Tibial nerve (tissue), 4 donors: Measurements from ENCODE around the gene NSRP1. TPM values are rescaled to one million over a fixed set of nuclear protein-coding genes. Genes with fewer than 3 reads are reported as not detected.
A peak's percentile ranks its signal among the peaks of the same experiment; 100 is the strongest.

Source experiments
- DNase-seq, 2 donors: peaks; one replicate each; pipeline ENCODE4 v3.0.0-alpha.2; 2019; ENCODE audit warnings: low spot score in 2 of 2
- H3K27ac ChIP-seq, 4 donors: fragments of 200-600 bp; sonication (generic) in 3 of 4; one replicate each; pipeline ENCODE4 v1.5.1; 2017 to 2019; ENCODE audit warnings: mild to moderate bottlenecking in 1 of 4
- H3K27me3 ChIP-seq, 2 donors: fragments of 200-600 bp; sonication (generic) in 1 of 2; one replicate each; pipeline versions ENCODE4 v1.5.1 to v1.6.0; 2017 to 2019
- H3K36me3 ChIP-seq, 3 donors: fragments of 200-600 bp; sonication (generic); one replicate each; pipeline ENCODE4 v1.5.1; 2018 to 2019
- H3K4me1 ChIP-seq, 4 donors: fragments of 200-600 bp; sonication (generic) in 3 of 4; one replicate each; pipeline ENCODE4 v1.5.1; 2017 to 2019
- H3K4me3 ChIP-seq, 4 donors: fragments of 200-600 bp; sonication (generic) in 3 of 4; one replicate each; pipeline ENCODE4 v1.5.1; 2017 to 2019; ENCODE audit warnings: mild to moderate bottlenecking in 1 of 4, moderate library complexity in 1 of 4
- H3K9me3 ChIP-seq, 4 donors: fragments of 200-600 bp; sonication (generic) in 3 of 4; one replicate each; pipeline ENCODE4 v1.5.1; 2017 to 2019
- CTCF ChIP-seq, 5 experiments: fragments of 200-600 bp in 3 of 5; fragments of 450-650 bp in 2 of 5; sonication (generic) in 3 of 5; IDR thresholded peaks; one replicate each; pipeline ENCODE4 v1.5.1; 2016 to 2019; ENCODE audit warnings: antibody characterized with exemption in 5 of 5, mild to moderate bottlenecking in 3 of 5, moderate library complexity in 2 of 5
- EP300 ChIP-seq, 2 donors: sonication (generic); formaldehyde crosslinking; IDR thresholded peaks; one replicate each; pipeline ENCODE4 v1.6.1; 2017; ENCODE audit warnings: antibody characterized with exemption in 2 of 2, mild to moderate bottlenecking in 1 of 2
- POLR2A ChIP-seq, 2 donors: fragments of 450-650 bp; IDR thresholded peaks; one replicate each; pipeline ENCODE4 v1.6.1; 2017; ENCODE audit warnings: antibody characterized with exemption in 2 of 2, mild to moderate bottlenecking in 2 of 2, moderate library complexity in 2 of 2
- WGBS, 2 donors: methylation state at CpG; one replicate each; pipeline ENCODE4 v1.1.5; 2018; 5-methylcytosine and 5-hydroxymethylcytosine counted together
- small RNA-seq: library from RNA; depleted of rRNA; stranded (forward); fragments of <200 nt; gene quantifications from one replicate; pipeline ENCODE3, GENCODE V24; 2016
- total RNA-seq, 4 donors: library from RNA; depleted of rRNA; stranded (reverse); fragments of >200 nt; gene quantifications; one replicate each; pipeline ENCODE4 v1.1.0, GENCODE V29; 2016

NSRP1 gene
- total RNA-seq, 4 donors from 2014 or later = 23.3 to 55.5 (median 34.4) TPM

GRCh38 chr17:30234964-30235363 is 118.3 kb downstream of the NSRP1 start:
- H3K36me3 ChIP-seq = no peaks in the 10 kb centered on the region
- H3K4me1 ChIP-seq = peaks cover 0 to 41% (median 28%) of the 10 kb centered on the region in 4 donors
- DNase-seq = no peak
- 26 to 42% methylated on average over 12 of the region's 12 CpGs for WGBS, 2 donors
- peak overlapping the region in 2 of 4 donors; percentile 19 to 66 for H3K27ac ChIP-seq
- TF ChIP-seq POLR2A (IDR thresholded peaks at IDR 0.05) = no peak
- TF ChIP-seq EP300 (IDR thresholded peaks at IDR 0.05) = no peak
- no peak for TF ChIP-seq CTCF (IDR thresholded peaks at IDR 0.05)
- peaks cover 0 to 48% of the 10 kb centered on the region in 2 donors for H3K27me3 ChIP-seq
- no peaks in the 10 kb centered on the region for H3K9me3 ChIP-seq
- peak overlapping the region in 3 of 4 donors; percentile 23 to 50 (median 35) for H3K4me3 ChIP-seq

- TF ChIP-seq POLR2A (IDR thresholded peaks at IDR 0.05) = no peak
- TF ChIP-seq CTCF (IDR thresholded peaks at IDR 0.05) = no peak
- no peak for TF ChIP-seq EP300 (IDR thresholded peaks at IDR 0.05)
- Histone ChIP-seq H3K4me3 (peak within 1 kb of the TSS; percentile 23 to 50 (median 30)), H3K4me1 (peaks cover 0 to 41% (median 28%) of the 10 kb centered on the region in 4 donors), H3K9me3 (no peaks in the 10 kb centered on the region), H3K27me3 (peaks cover 0 to 50% of the 10 kb centered on the region in 2 donors), H3K27ac (peak within 1 kb of the TSS in 2 of 4 donors; percentile 19 to 66), H3K36me3 (no peaks in the 10 kb centered on the region)
- no peak for DNase-seq
- WGBS, 2 donors = 1 to 2% methylated on average over 53 to 70 of the region's 82 CpGs
Measured at GRCh38 chr17:30235386-30236296, 119.0 kb downstream of the NSRP1 start, which contains the start of gene SLC6A4. Gene SLC6A4 (minus strand): TSS chr17:30235697. CDS start chr17:30221958, 13,739 bp downstream.

Small RNAs within 50 kb of the gene (small RNA-seq; reads per million reads assigned to genes)
- not detected for gene AC104984.5

Other genes with a start within 250 kb of the NSRP1 start
- gene SSH2, start 186.6 kb upstream of the NSRP1 start, total RNA-seq = 10 to 100 TPM; 51.3 to 67.1 (median 55.7) TPM
- under 1 TPM in 3 of 4 donors, not detected in 1; 0.21 to 0.30 (median 0.22) TPM for gene EFCAB5, start 175.2 kb upstream of the NSRP1 start, total RNA-seq
- gene SLC6A4, start 118.9 kb downstream of the NSRP1 start, total RNA-seq = 1 to 10 TPM in 3 of 4 donors, under 1 TPM in 1; under 0.01 to 4.0 (median 2.5) TPM
- gene BLMH, start 175.1 kb downstream of the NSRP1 start, total RNA-seq = 10 to 100 TPM; 18.1 to 35.7 (median 28.1) TPM
- not detected for gene TMIGD1, start 217.2 kb downstream of the NSRP1 start, total RNA-seq